Endodermal cell (in vitro differentiated cells): Measurements from ENCODE around the gene GPRIN2. TPM values are rescaled to one million over a fixed set of nuclear protein-coding genes. Genes with fewer than 3 reads are reported as not detected.
"Not testable (repeated sequence)": the region's sequence is repeated elsewhere in the genome, so short reads cannot be mapped to it uniquely, and the experiment has no call there.

Experiments used
- DNase-seq: peaks from one replicate; pipeline ENCODE4 v3.0.0-alpha.2; 2017
- H3K27ac ChIP-seq: 2 replicates; pipeline ENCODE4 v1.5.1; 2013; ENCODE audit warnings: mild to moderate bottlenecking, low read depth, low read length, moderate library complexity
- H3K27me3 ChIP-seq: 2 replicates; pipeline ENCODE4 v1.6.1; 2013; ENCODE audit warnings: mild to moderate bottlenecking, low read length, moderate library complexity; ENCODE audit not compliant: insufficient read depth, control insufficient read depth, poor library complexity, severe bottlenecking
- H3K36me3 ChIP-seq: 2 replicates; pipeline ENCODE4 v1.7.0; 2013; ENCODE audit warnings: mild to moderate bottlenecking, low read length, moderate library complexity; ENCODE audit not compliant: control insufficient read depth, insufficient read depth
- H3K4me1 ChIP-seq: one replicate; pipeline ENCODE4 v1.7.0; 2013; ENCODE audit warnings: low read length; ENCODE audit not compliant: control insufficient read depth, insufficient read depth
- H3K4me3 ChIP-seq: 2 replicates; pipeline ENCODE4 v1.5.1; 2013; ENCODE audit warnings: mild to moderate bottlenecking, low read length, moderate library complexity
- H3K9ac ChIP-seq: 2 replicates; pipeline ENCODE4 v1.6.1; 2013; ENCODE audit warnings: mild to moderate bottlenecking, low read length, moderate library complexity; ENCODE audit not compliant: poor library complexity, severe bottlenecking; ENCODE audit errors: extremely low read depth
- H3K9me3 ChIP-seq: 2 replicates; pipeline ENCODE4 v1.6.1; 2013; ENCODE audit warnings: mild to moderate bottlenecking, low read length, moderate library complexity; ENCODE audit not compliant: control insufficient read depth
- H3K27ac Mint-ChIP-seq: 2 replicates; pipeline ENCODE4 v1.8.0; 2020; ENCODE audit warnings: mixed read lengths
- H3K27me3 Mint-ChIP-seq: 2 replicates; pipeline ENCODE4 v1.8.0; 2021; ENCODE audit warnings: mild to moderate bottlenecking, mixed read lengths; ENCODE audit not compliant: insufficient read depth
- H3K36me3 Mint-ChIP-seq: 2 replicates; pipeline ENCODE4 v1.8.0; 2020; ENCODE audit warnings: low read depth, mixed read lengths
- H3K4me1 Mint-ChIP-seq: 2 replicates; pipeline ENCODE4 v1.8.0; 2020; ENCODE audit warnings: mixed read lengths
- H3K4me3 Mint-ChIP-seq: 2 replicates; pipeline ENCODE4 v1.8.0; 2020; ENCODE audit warnings: mild to moderate bottlenecking, moderate library complexity, mixed read lengths
- H3K9me3 Mint-ChIP-seq: 2 replicates; pipeline ENCODE4 v1.8.0; 2020; ENCODE audit warnings: mild to moderate bottlenecking, mixed read lengths
- CTCF ChIP-seq: fragments of 200-600 bp; sonication (generic); conservative IDR thresholded peaks from 2 replicates; pipeline ENCODE4 v1.5.0; 2021; ENCODE audit warnings: antibody characterized with exemption, mild to moderate bottlenecking
- WGBS, 2 experiments: methylation state at CpG; one replicate each; pipeline versions ENCODE4 v1.1.5 to v1.1.7; 2013; ENCODE audit warnings: missing lambda C conversion rate in 2 of 2, mixed read lengths in 1 of 2; ENCODE audit not compliant: insufficient coverage in 1 of 2, insufficient read length in 1 of 2; 5-methylcytosine and 5-hydroxymethylcytosine counted together
- total RNA-seq, 2 donors: library from RNA; stranded (reverse); fragmentation: NEBNext Ultra II Directional in 1 of 2; extraction: Animal tissue kit (Norgen Biotek cat#: 25700) in 1 of 2; gene quantifications; 2 replicates in 1 of 2; 3 replicates in 1 of 2; pipeline ENCODE4 v1.2.1, GENCODE V29; 2021

GPRIN2 gene
- total RNA-seq, 2 donors from 2014 or later: 16.1 to 25.2 TPM

- peaks cover 3% of the 10 kb centered on the region for H3K4me1 Mint-ChIP-seq
- H3K4me1 ChIP-seq: no peaks in the 10 kb centered on the region
- H3K36me3 ChIP-seq: no peaks in the 10 kb centered on the region
- no peaks in the 10 kb centered on the region for H3K9me3 Mint-ChIP-seq
- TF ChIP-seq CTCF: no peak
- WGBS, 2 experiments: 88 to 89% methylated on average over 6 of the region's 6 CpGs
- no peak overlapping the region for H3K4me3 ChIP-seq
- no peak overlapping the region for H3K4me3 Mint-ChIP-seq
- H3K9me3 ChIP-seq: no peaks in the 10 kb centered on the region
- H3K27me3 Mint-ChIP-seq: peaks cover 13% of the 10 kb centered on the region
- H3K9ac ChIP-seq: no peak overlapping the region
- no peaks in the 10 kb centered on the region for H3K36me3 Mint-ChIP-seq
- no peak overlapping the region for H3K27ac ChIP-seq
- no peak overlapping the region for H3K27ac Mint-ChIP-seq
- no peak for DNase-seq
- H3K27me3 ChIP-seq: no peaks in the 10 kb centered on the region
Measured at GRCh38 chr10:46534828-46535524, 21.5 kb downstream of the GPRIN2 start.

- H3K27ac ChIP-seq, H3K4me1 ChIP-seq, H3K4me3 ChIP-seq, H3K27me3 ChIP-seq, H3K9ac ChIP-seq, H3K9me3 Mint-ChIP-seq, H3K36me3 Mint-ChIP-seq, H3K27ac Mint-ChIP-seq, H3K27me3 Mint-ChIP-seq, H3K36me3 ChIP-seq, H3K9me3 ChIP-seq, H3K4me3 Mint-ChIP-seq, H3K4me1 Mint-ChIP-seq, DNase-seq: not testable (repeated sequence)
- 95% methylated on average over 1 of the region's 1 CpG; no CpG with 5 or more reads in 1 of the 2 experiments for WGBS, 2 experiments
Measured at GRCh38 chr10:46532256-46532655, 24.2 kb downstream of the GPRIN2 start.

- no peaks in the 10 kb centered on the region for H3K27me3 ChIP-seq
- TF ChIP-seq CTCF: no peak
- WGBS, 2 experiments: 90 to 92% methylated on average over 17 to 18 of the region's 18 CpGs
- no peaks in the 10 kb centered on the region for H3K36me3 ChIP-seq
- H3K9me3 Mint-ChIP-seq: no peaks in the 10 kb centered on the region
- DNase-seq: no peak
- no peaks in the 10 kb centered on the region for H3K9me3 ChIP-seq
- no peak overlapping the region for H3K4me3 Mint-ChIP-seq
- H3K4me1 ChIP-seq: no peaks in the 10 kb centered on the region
- H3K27ac Mint-ChIP-seq: no peak overlapping the region
- H3K27me3 Mint-ChIP-seq: peaks cover 2% of the 10 kb centered on the region
- H3K36me3 Mint-ChIP-seq: no peaks in the 10 kb centered on the region
- no peak overlapping the region for H3K4me3 ChIP-seq
- no peak overlapping the region for H3K9ac ChIP-seq
- H3K27ac ChIP-seq: no peak overlapping the region
- H3K4me1 Mint-ChIP-seq: no peaks in the 10 kb centered on the region
Measured at GRCh38 chr10:46530249-46531186, 25.9 kb downstream of the GPRIN2 start.

- H3K36me3 ChIP-seq, H3K27ac ChIP-seq, H3K9me3 Mint-ChIP-seq, H3K36me3 Mint-ChIP-seq, H3K9ac ChIP-seq, H3K27ac Mint-ChIP-seq, H3K27me3 Mint-ChIP-seq, H3K9me3 ChIP-seq, H3K4me3 Mint-ChIP-seq, DNase-seq, H3K27me3 ChIP-seq, H3K4me3 ChIP-seq, H3K4me1 ChIP-seq, H3K4me1 Mint-ChIP-seq: not testable (repeated sequence)
- 88 to 89% methylated on average over 7 of the region's 7 CpGs for WGBS, 2 experiments
Measured at GRCh38 chr10:46529742-46530141, 26.7 kb downstream of the GPRIN2 start.
